GM12872 (cell line): ENCODE measurements around the gene DNAJB2.

ENCODE experiments used
- TF ChIP-seq, protein P1 (sequence below): IDR thresholded peaks from 3 replicates; pipeline ENCODE4 v1.5.1; 2011; ENCODE audit warnings: low read depth, mild to moderate bottlenecking, low read length, moderate library complexity; ENCODE audit not compliant: insufficient read depth

The DNAJB2 gene

DNA sequence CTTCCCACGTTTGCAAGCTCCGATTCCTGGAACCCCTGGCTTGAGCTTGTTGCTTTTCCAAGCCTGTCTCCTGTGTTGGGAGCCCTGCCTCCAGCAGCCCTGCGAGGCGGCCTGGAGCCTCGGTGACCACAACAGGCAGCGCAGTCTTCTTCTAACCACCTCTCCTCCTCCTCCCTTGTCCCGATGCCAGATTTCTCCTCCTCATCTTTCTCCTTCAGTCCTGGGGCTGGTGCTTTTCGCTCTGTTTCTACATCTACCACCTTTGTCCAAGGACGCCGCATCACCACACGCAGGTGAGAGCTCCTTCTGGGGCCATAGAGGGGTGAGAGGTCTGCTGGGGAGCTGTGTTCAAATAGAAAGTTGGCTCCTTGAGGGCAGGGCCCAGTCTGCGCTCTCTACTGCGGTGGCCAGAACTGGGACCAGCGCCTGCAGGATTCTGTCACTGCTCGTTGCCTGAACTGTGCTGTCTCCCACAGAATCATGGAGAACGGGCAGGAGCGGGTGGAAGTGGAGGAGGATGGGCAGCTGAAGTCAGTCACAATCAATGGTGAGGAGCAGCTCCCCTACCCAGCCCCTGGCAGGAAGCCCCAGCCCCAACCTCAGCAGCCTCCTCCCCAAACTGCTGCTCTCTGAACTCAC lies 3.9 kb downstream of the DNAJB2 start:
- TF ChIP-seq, protein P1, sequence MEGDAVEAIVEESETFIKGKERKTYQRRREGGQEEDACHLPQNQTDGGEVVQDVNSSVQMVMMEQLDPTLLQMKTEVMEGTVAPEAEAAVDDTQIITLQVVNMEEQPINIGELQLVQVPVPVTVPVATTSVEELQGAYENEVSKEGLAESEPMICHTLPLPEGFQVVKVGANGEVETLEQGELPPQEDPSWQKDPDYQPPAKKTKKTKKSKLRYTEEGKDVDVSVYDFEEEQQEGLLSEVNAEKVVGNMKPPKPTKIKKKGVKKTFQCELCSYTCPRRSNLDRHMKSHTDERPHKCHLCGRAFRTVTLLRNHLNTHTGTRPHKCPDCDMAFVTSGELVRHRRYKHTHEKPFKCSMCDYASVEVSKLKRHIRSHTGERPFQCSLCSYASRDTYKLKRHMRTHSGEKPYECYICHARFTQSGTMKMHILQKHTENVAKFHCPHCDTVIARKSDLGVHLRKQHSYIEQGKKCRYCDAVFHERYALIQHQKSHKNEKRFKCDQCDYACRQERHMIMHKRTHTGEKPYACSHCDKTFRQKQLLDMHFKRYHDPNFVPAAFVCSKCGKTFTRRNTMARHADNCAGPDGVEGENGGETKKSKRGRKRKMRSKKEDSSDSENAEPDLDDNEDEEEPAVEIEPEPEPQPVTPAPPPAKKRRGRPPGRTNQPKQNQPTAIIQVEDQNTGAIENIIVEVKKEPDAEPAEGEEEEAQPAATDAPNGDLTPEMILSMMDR, result no peak

DNA sequence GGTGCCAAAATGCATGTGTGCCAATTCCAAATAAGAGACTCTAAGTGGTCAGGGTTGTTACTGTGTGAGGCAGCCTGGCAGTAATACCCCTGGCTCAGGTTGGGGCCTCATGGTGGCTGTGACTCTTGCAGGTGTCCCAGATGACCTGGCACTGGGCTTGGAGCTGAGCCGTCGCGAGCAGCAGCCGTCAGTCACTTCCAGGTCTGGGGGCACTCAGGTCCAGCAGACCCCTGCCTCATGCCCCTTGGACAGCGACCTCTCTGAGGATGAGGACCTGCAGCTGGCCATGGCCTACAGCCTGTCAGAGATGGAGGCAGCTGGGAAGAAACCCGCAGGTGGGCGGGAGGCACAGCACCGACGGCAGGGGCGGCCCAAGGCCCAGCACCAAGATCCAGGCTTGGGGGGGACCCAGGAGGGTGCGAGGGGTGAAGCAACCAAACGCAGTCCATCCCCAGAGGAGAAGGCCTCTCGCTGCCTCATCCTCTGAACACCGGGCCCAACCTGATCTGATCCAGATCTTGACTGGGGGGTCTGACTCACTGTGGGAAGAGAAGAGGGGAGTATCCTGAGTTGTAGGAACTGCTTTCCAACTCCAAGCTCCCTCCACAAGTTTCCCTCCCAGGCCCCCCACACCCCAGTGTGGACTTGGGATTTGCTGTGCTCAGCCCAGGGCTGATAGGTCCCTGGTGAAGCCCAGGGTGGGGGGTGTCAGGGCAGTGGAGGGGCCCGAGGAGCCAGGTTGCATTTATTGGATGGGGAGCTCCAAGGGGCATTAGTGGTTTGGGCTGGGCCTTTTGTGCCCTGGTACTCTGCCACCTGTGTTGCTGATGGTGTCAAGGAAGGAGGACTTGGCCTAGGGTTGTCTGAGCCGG lies 5.6 kb downstream of the DNAJB2 start:
- TF ChIP-seq, protein P1, result no peak

DNA sequence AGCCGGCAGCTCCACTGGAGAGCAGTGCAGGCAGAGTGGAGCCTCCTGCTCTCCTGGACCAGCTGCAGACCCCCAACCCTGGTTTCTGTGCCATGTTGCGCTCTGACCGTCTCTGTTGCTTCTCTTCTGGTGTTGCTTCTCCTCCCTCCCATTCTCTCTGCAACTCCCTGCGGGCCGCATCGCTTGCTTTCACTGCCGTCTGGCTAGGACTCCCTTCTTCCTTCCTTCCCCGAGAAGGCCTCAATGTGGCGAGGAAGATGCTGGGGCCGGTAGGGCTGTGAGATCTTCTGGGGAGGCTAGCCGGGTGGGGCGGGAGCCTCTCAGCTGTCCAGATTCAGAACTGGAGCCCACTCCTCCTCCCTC lies 6.2 kb downstream of the DNAJB2 start:
- TF ChIP-seq, protein P1, result no peak

DNA sequence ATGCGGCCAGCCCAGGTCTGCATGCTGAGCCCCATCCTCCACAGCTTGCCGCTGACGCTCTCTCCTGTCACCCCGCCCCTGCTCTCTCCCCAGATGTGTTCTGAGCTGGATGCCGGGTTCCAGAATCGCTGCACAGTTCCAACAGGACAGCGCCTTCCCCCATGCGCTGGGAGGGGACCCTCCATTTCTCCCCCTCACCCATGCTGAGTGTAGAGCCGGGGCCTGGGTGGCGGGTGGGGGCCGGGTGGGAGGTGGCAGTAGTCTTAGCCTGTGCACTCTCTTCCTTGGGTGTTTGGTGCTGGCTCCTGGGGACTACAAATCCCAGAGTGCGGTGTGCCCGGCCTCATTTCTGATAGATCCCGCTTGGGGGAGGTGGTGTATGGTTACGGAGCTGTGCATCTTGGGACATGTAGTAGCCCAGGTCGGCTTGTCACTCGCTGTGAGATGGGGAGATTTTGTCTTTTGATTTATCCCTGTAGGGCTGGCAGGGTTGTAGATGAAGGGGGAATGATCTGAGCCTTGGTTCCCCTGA lies 6.8 kb downstream of the DNAJB2 start:
- TF ChIP-seq, protein P1, result no peak

DNA sequence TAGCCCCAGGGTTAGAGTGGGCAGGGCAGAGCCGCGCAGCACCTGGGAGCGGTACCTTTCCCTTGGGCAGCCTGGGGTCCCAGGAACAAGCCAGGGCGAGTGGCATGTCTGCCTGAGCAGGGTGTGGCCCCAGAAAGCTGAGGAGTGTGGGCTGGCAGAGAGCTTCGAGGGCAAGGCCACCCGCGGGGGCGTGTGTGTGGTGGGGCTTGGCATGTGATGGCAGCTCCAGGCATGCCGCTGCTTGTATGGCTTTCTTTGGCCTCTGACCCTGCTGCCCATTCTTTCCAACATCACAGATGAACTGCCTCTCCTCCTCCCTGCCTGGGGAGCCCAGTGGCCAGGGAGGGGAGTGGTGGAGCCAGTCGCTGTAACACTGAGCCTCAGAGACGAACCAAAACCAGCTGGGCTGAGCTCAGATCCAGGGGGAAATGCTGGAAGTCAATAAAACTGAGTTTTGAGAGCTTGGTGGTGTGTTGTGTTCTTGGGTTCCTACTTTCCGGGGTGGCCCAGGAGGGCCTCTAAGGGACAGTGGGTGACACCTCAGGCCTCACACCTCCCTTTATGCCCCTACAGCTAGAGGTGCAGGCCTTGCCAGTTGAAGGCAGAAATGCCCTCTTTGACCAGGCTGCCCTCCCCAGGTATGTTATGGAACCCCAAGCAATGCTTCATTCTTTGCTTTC lies 7.4 kb downstream of the DNAJB2 start:
- TF ChIP-seq, protein P1, result no peak

DNA sequence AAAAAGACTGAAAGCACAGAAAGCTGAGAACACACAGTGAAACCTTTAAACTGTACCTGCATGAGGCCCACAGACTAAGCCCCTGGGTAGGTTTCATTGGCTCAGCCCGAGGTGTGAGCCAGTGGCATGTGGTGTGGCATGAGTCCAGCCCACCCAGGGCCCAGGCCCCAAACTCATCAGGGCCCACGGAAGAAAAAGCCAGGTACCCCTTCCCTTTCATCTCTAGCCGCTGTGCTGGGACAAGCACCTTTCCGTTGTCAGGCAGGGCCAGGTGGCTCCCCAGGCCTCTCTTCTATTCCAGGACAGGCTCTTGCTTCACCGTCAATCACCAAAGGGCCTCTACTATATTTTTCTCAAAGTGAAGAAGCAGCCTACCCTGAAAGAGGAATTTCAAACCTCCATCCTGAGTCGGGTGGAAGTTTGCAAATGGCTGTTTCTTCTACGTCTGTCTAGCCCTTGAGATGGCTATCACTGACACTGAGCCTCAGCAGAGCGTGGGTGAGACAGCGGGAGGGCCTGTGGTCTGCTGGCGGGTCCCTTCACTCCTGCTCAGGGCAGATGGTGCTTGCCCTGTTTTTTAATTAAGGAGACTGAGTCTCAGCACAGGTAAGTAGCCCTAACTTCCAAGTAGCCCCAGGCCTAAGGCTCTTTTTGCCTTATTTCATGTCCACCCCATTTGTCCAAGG lies 8.6 kb downstream of the DNAJB2 start:
- TF ChIP-seq, protein P1, result no peak

DNA sequence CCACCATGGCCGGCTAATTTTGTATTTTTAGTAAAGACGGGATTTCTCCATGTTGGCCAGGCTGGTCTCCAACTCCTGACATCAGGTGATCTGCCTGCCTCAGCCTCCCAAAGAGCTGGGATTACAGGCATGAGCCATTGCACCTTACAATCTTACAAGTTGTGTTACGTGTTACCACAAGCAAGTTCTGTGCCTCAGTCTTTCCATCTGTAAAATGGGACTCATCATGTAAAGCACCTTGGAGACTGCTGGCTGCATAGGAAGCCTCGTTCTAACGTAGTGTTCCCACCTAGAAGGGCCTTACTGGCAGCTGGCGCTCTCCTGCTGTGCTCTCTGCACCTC lies 10.0 kb downstream of the DNAJB2 start:
- TF ChIP-seq, protein P1, result no peak
